Measurements from ENCODE around the gene FBP2. TPM values are rescaled to one million over a fixed set of nuclear protein-coding genes. Genes with fewer than 3 reads are reported as not detected.

The FBP2 gene
- total RNA-seq, 6 experiments from 2014 or later = not detected

GRCh38 chr9:94586316-94586715 lies 7.3 kb downstream of the FBP2 start:
- H3K27ac ChIP-seq = peak overlapping the region in 2 of 3 donors; percentile 16 to 61
- H3K27me3 ChIP-seq = no peaks in the 10 kb centered on the region
- WGBS (ENCODE audit: insufficient coverage, low coverage, low lambda C conversion rate, missing lambda C conversion rate) = 27% methylated on average over 4 of the region's 4 CpGs
- no peaks in the 10 kb centered on the region for H3K4me1 ChIP-seq
- peak overlapping the region in 2 of 3 donors; percentile 27 to 28 for H3K4me3 ChIP-seq
- H3K36me3 ChIP-seq = no peaks in the 10 kb centered on the region
- H3K9me3 ChIP-seq = no peaks in the 10 kb centered on the region
- intact Hi-C loops (cut with DNase I) = no loop called here
- TF ChIP-seq, protein P1, sequence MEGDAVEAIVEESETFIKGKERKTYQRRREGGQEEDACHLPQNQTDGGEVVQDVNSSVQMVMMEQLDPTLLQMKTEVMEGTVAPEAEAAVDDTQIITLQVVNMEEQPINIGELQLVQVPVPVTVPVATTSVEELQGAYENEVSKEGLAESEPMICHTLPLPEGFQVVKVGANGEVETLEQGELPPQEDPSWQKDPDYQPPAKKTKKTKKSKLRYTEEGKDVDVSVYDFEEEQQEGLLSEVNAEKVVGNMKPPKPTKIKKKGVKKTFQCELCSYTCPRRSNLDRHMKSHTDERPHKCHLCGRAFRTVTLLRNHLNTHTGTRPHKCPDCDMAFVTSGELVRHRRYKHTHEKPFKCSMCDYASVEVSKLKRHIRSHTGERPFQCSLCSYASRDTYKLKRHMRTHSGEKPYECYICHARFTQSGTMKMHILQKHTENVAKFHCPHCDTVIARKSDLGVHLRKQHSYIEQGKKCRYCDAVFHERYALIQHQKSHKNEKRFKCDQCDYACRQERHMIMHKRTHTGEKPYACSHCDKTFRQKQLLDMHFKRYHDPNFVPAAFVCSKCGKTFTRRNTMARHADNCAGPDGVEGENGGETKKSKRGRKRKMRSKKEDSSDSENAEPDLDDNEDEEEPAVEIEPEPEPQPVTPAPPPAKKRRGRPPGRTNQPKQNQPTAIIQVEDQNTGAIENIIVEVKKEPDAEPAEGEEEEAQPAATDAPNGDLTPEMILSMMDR (IDR thresholded peaks at IDR 0.05) = no peak
- TF ChIP-seq POLR2A (IDR thresholded peaks at IDR 0.05) = no peak
- DNase-seq (peak in 1 of 3 donors; percentile 29), ATAC-seq (peak; percentile 74 to 90 (median 82))

GRCh38 chr9:94584555-94584954 lies 9.1 kb downstream of the FBP2 start:
- no peaks in the 10 kb centered on the region for H3K36me3 ChIP-seq
- intact Hi-C loops (cut with DNase I) = no loop called here
- no peaks in the 10 kb centered on the region for H3K9me3 ChIP-seq
- no peak overlapping the region for H3K4me3 ChIP-seq
- no peaks in the 10 kb centered on the region for H3K27me3 ChIP-seq
- H3K4me1 ChIP-seq = no peaks in the 10 kb centered on the region
- DNase-seq (no peak), ATAC-seq (no peak)
- TF ChIP-seq, protein P1 (IDR thresholded peaks at IDR 0.05) = no peak
- TF ChIP-seq POLR2A (IDR thresholded peaks at IDR 0.05) = no peak
- WGBS (ENCODE audit: insufficient coverage, low coverage, low lambda C conversion rate, missing lambda C conversion rate) = 76% methylated on average over 2 of the region's 6 CpGs
- no peak overlapping the region for H3K27ac ChIP-seq

DNA sequence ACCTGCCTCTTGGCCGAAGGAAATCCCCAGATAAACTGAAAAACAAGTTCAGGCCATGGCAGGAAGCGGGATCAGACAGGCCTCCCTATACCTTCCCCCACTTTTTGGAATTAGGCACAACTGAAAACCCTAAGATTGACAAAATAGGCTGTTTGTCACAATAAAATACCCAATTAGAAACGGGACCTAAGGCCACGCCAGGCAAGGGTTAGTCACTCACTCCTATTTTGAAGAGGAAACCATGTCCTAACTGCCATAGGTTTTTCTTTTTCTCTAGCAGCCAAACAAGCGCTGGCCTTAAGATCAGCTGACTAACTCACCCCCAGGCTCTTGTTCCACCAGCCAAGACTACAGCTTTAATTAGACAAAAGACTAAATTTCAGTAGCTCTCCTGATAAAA lies 11.9 kb downstream of the FBP2 start:
- no peak overlapping the region for H3K27ac ChIP-seq
- no peak overlapping the region for H3K4me3 ChIP-seq
- no peak for TF ChIP-seq POLR2A (IDR thresholded peaks at IDR 0.05)
- TF ChIP-seq, protein P1 (IDR thresholded peaks at IDR 0.05) = no peak
- peaks cover 0 to 14% (median 6%) of the 10 kb centered on the region in 4 donors for H3K4me1 ChIP-seq
- no peak for DNase-seq
- 94% methylated on average over 4 of the region's 5 CpGs for WGBS (ENCODE audit: insufficient coverage, low coverage, low lambda C conversion rate, missing lambda C conversion rate)
- no peak for ATAC-seq
- no peaks in the 10 kb centered on the region for H3K9me3 ChIP-seq
- no peaks in the 10 kb centered on the region for H3K36me3 ChIP-seq
- intact Hi-C loops (cut with DNase I) = no loop called here
- H3K27me3 ChIP-seq = no peaks in the 10 kb centered on the region

- intact Hi-C loops (cut with DNase I) = no loop called here
- peaks cover 0 to 17% (median 6%) of the 10 kb centered on the region in 4 donors for H3K4me1 ChIP-seq
- H3K27ac ChIP-seq = peak overlapping the region in 2 of 3 donors; percentile 2 to 27
- TF ChIP-seq, protein P1 (IDR thresholded peaks at IDR 0.05) = no peak
- TF ChIP-seq POLR2A (IDR thresholded peaks at IDR 0.05) = no peak
- no peaks in the 10 kb centered on the region for H3K9me3 ChIP-seq
- H3K36me3 ChIP-seq = no peaks in the 10 kb centered on the region
- no peaks in the 10 kb centered on the region for H3K27me3 ChIP-seq
- 23% methylated on average over 2 of the region's 2 CpGs for WGBS (ENCODE audit: insufficient coverage, low coverage, low lambda C conversion rate, missing lambda C conversion rate)
- H3K4me3 ChIP-seq = no peak overlapping the region
- ATAC-seq = peak; percentile 82 to 91 (median 86)
- DNase-seq = peak in 1 of 3 donors; percentile 70
These were observed 16.1 kb downstream of the FBP2 start for GRCh38 chr9:94577571-94577970.

DNA sequence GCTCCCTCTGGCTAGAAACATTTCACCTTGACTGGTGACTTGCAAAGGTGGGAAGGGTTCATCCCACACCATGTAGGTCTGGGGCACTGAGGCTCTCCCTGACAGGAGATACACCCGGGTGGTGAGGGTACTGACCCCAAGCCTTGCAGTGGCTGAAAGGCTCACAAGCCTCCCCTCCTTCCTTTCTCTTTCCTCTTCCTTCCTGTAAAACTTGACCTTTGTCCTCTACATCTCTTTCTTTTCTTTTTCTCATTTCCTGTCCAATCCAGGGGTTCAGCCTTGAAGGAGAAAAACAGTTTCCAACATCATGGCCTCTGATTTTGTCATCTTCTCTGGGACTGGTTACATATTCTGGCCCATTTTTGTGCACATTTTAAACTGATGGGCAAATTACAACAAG lies 16.6 kb downstream of the FBP2 start:
- Histone ChIP-seq H3K9me3 (no peaks in the 10 kb centered on the region), H3K4me1 (peaks cover 0 to 17% (median 6%) of the 10 kb centered on the region in 4 donors), H3K27ac (peak overlapping the region in 2 of 3 donors; percentile 2 to 27), H3K4me3 (no peak overlapping the region), H3K36me3 (no peaks in the 10 kb centered on the region), H3K27me3 (no peaks in the 10 kb centered on the region)
- ATAC-seq = peak in 1 of 4 donors; percentile 33
- 0% methylated on average over 1 of the region's 1 CpG for whole genome bisulfite sequencing (ENCODE audit: insufficient coverage, low coverage, low lambda C conversion rate, missing lambda C conversion rate)
- TF ChIP-seq POLR2A (IDR thresholded peaks at IDR 0.05) = no peak
- TF ChIP-seq, protein P1 (IDR thresholded peaks at IDR 0.05) = no peak
- no peak for DNase-seq
- intact Hi-C loops (cut with DNase I) = no loop called here

Measured in right lobe of liver (tissue), 6 donors.